Cardiac fibroblast (primary cell): ENCODE measurements around the gene CNTN3.
A peak's percentile ranks its signal among the peaks of the same experiment; 100 is the strongest.

ENCODE experiments used
- DNase-seq, 2 donors: peaks; one replicate each; pipeline versions ENCODE4 v3.0.0 to v3.0.0-alpha.2; 2010; ENCODE audit warnings: low read depth in 2 of 2
- H3K4me3 ChIP-seq, 2 donors: replicated peaks in 1 of 2; 1 replicate in 1 of 2; 2 replicates in 1 of 2; pipeline ENCODE4 v1.5.1; 2011; ENCODE audit warnings: low read depth in 2 of 2, low read length in 2 of 2, mild to moderate bottlenecking in 2 of 2, moderate library complexity in 1 of 2
- TF ChIP-seq, protein P1 (sequence below): IDR thresholded peaks from one replicate; pipeline ENCODE4 v1.5.1; 2011; ENCODE audit warnings: low read depth, mild to moderate bottlenecking, low read length, inconsistent platforms

The CNTN3 gene

GRCh38 chr3:74614107-74614967, at the start of gene CNTN3:
TSS of gene CNTN3 (minus strand) at chr3:74614659. CDS start at chr3:74521112, 93,547 bp downstream.
- H3K4me3 ChIP-seq, result peak within 1 kb of the TSS; percentile 36 to 60
- TF ChIP-seq, protein P1, sequence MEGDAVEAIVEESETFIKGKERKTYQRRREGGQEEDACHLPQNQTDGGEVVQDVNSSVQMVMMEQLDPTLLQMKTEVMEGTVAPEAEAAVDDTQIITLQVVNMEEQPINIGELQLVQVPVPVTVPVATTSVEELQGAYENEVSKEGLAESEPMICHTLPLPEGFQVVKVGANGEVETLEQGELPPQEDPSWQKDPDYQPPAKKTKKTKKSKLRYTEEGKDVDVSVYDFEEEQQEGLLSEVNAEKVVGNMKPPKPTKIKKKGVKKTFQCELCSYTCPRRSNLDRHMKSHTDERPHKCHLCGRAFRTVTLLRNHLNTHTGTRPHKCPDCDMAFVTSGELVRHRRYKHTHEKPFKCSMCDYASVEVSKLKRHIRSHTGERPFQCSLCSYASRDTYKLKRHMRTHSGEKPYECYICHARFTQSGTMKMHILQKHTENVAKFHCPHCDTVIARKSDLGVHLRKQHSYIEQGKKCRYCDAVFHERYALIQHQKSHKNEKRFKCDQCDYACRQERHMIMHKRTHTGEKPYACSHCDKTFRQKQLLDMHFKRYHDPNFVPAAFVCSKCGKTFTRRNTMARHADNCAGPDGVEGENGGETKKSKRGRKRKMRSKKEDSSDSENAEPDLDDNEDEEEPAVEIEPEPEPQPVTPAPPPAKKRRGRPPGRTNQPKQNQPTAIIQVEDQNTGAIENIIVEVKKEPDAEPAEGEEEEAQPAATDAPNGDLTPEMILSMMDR, result no peak
- peak; percentile 19 to 25 for DNase-seq

DNA sequence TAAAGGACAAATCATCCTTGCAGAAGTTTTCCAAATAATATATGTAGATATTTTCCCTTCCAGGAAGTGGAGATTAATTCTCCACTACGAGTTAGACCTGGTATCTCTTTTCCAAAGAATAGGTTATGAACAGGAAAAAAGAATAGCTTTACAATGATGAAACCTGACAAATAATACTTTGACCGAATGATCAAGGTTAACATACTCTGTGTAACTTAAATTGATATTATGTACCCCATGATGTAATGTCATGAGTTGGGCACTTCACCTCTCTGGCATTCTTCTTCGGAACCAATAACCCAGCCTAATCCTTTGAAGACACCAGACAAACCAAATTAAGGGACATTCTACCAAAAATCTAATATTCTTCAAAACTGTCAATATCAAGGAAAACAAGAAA, 48.7 kb upstream of the CNTN3 start:
- TF ChIP-seq, protein P1, result no peak
- no peak overlapping the region for H3K4me3 ChIP-seq
- DNase-seq, result no peak

DNA sequence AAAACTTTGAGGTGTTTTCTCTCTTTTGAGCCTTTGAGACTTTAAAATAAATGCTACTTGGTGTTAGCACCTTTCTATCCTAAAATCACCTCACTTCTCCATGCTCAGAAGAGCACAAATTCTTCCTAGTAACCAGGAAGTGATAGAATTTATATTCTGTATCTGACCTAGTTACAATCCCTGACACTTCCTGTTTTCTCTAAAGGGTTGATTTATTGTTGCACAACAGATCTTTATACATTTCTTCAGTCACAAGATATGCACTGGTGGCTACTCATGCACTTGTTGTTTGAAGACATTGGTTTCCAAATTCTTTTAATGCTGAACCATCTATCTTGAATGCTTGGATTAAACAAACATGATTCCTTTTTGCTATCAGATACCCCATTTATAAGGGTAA, 47.2 kb upstream of the CNTN3 start:
- TF ChIP-seq, protein P1, result no peak
- peak in 1 of 2 donors; percentile 9 for DNase-seq
- no peak overlapping the region for H3K4me3 ChIP-seq

- no peak for DNase-seq
- TF ChIP-seq, protein P1, result no peak
- H3K4me3 ChIP-seq, result no peak overlapping the region
These were observed 37.4 kb upstream of the CNTN3 start for GRCh38 chr3:74651885-74652284.

DNA sequence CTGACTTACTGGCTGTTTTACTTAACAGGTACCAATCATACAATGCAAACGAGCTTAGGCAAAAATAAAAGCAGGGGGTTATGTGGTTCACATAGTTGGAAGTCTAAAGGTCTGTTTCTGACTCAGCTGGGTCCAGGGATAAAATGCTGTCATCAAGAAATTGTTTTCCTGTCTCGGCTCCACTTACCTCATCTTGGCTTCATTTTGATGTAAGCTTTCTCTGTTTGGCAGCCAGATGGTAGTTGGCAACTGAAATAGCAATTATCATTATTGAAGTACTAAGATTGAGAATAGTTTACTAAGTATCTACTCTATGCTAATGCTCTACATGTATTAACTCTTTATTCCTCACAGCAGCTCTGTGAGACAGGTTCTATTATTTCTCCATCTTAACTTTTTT, 36.8 kb upstream of the CNTN3 start:
- TF ChIP-seq, protein P1, result no peak
- DNase-seq, result peak; percentile 38 to 66
- no peak overlapping the region for H3K4me3 ChIP-seq

- no peak for DNase-seq
- TF ChIP-seq, protein P1, result no peak
These were observed 33.6 kb upstream of the CNTN3 start for GRCh38 chr3:74648107-74648506.

More at GRCh38 chr3:74648107-74648506, 33.6 kb upstream of the CNTN3 start:
- no peak overlapping the region for H3K4me3 ChIP-seq
